ENCODE data around the gene IL6ST.
A peak's percentile ranks its signal among the peaks of the same experiment; 100 is the strongest.
"Not testable (repeated sequence)": the region's sequence is repeated elsewhere in the genome, so short reads cannot be mapped to it uniquely, and the experiment has no call there.

Gene IL6ST

DNA sequence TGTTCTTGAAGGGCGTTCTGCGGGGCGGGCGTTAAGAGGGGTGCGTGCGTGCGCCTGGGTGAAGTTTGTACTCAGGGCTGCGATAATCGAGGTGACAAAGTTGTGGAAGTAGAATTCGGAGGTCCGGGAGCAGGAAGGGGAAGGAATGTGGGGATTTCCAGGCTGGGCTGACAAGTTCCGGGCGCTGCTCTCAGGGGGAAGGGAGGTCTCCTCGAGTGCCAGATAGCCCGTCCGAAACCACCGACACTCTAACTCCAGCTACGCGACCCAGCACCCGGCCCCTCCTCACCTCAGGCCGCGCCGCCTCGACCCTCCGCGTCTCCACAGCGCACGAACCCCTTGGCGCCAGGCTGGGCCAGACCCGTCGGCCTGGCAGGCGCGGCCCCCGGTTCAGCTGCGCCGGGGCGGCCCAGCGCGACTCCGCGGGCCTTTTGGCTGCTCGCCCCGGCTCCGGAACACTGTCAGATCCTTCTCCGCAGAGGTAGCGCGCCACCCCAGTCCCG, at the start of gene IL6ST:
IL6ST (minus strand) TSS at position 469 of the 503 bp plus-strand sequence. CDS start 18,685 bp downstream, outside the sequence.
- DNase-seq, result peak in 1 of 2 experiments; percentile 71

DNA sequence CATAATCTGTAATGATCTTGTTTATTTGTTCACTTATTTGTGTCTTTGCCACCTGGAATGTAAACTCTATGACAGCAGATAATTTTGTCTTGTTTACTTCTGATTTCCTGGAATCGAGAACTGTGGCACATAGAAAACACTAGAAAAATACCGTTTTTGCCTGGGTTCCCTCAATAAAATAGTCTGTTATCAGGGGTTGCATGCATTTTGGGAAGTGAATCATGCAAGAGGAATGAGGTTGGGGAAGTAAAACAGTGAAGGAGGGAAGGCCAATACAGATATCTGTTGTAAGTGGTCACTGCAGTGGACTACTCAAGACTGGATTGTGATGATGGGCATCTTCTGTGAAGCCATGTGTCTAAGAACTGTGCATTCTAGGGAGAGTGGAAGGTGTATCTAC, 45.2 kb upstream of the IL6ST start:
- DNase-seq, result no peak

DNA sequence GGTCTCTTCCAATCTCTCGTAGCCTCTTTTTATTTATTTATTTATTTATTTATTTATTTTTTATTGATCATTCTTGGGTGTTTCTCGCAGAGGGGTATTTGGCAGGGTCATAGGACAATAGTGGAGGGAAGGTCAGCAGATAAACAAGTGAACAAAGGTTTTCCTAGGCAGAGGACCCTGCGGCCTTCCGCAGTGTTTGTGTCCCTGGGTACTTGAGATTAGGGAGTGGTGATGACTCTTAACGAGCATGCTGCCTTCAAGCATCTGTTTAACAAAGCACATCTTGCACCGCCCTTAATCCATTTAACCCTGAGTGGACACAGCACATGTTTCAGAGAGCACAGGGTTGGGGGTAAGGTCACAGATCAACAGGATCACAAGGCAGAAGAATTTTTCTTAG, 43.4 kb upstream of the IL6ST start:
- DNase-seq, result not testable (repeated sequence)

DNA sequence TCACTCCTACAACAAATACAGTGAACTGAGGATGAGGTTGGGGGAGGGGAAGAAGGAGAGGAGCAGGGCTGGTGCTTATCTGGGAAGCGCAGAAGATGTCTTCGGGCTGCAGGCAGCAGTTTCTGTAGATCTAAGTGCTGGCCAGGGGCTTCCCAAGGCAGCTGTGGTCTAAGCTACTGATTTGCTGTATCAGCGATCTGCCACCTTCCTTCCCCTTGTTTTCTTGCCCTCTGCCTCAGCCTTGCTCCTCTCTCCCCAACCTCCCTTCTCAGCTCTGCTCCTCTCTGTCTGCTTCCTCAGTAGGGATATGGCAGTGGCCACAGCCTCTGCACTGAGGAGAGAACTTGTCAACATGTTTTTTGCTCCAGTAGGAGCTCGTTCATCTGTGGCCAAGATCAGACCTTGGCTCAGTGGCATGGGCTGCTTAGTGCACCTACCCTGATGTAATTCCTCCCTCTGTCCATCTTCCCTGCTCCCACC, 42.8 kb upstream of the IL6ST start:
- no peak for DNase-seq

DNA sequence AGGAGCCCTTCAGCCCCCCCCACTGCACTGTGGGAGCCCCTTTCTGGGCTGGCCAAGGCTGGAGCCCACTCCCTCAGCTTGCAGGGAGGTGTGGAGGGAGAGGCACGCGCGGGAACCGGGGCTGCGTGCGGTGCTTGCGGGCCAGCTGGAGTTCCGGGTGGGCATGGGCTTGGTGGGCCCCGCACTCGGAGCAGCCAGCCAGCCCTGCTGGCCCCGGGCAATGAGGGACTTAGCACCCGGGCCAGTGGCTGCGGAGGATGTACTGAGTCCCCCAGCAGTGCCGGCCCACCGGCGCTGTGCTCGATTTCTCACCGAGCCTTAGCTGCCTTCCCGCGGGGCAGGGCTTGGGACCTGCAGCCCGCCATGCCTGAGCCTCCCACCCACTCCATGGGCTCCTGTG, 40.6 kb upstream of the IL6ST start:
- not testable (repeated sequence) for DNase-seq

DNA sequence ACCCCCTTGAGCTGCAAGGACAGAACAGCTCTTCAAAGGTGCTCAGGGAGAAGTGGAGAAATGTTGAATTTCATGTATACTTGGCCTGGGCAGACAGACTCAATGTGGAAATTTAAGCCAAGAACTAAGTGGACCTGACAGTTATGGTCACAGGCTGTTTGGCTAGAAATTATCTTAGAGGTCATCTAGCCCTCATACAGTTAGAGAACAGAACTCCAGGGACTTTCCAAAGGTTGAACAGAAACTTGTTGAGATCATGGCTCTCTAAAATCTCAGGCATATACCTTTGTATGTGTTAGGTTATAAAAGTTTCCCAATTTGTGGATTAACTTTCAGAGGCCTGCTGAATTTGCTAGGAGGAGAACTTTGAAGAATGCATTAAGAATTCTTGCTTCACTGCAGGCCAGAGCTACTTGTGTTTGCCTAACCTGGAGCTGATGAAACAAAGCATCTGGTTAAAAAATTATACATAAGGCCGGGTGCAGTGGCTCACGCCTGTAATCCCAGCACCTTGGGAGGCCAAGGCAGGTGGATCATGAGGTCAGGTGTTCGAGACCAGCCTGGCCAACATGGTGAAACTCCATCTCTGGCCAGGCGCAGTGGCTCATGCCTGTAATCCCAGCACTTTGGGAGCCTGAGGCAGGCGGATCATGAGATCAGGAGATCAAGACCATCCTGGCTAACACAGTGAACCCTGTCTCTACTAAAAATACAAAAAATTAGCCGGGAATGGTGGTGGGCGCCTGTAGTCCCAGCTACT, 35.3 kb upstream of the IL6ST start:
- not testable (repeated sequence) for DNase-seq

DNA sequence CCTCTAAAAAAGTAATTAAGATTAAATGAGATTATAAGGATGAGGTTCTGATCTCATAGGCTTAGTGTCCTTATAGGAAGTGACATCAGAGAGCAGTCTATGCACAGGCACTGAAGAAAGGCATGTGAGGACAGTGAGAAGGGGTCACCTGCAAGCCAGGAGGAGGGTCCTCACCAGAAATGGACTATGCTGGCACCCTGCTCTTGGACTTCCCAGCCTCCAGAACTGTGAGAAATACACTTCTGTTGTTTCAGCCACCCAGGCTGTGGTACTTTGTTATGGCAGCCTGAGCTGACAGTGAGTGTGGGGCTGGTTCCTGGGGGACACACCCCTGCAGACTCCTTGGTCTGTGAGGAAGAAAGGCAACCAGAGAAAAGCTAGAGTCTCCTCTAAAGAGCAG, 34.7 kb upstream of the IL6ST start:
- DNase-seq, result no peak

DNA sequence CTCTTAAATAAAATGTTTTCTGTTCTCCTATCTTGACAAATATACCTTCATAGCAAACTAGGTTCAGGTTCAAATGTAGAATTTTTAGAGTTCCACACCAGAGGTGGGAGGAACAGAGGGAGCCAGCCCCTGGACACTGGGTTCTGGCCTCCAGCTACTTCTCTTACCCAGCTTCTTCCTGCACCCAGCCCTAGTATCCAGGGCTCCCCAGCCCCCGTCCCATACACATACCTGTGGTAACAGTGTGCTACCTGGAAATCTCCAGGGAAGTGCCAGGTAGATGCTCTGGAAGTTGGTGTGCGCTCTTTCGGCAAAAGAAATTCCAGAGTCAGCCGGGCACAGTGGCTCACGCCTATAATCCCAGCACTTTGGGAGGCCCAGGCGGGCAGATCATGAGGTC, 33.9 kb upstream of the IL6ST start:
- DNase-seq, result no peak

DNA sequence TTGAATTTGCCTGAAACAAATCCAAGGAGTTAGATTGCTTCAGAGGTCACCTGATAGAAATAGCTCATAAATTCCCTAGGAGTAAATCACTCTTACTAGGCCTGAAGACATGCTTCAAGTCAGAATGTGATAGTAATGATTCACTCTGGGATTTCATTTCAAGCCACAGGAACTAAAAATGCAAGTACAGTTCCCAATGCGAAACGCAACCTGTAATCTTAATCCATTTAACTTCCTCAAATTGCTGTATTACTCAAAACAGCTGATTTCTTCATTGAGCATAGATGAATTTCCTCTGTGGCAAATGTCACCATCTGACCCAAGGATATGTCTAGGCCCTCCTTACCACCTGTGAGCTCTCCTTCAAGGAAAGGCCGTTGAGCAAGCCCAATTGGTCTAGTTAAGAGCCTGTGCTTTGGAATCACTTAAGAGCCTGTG, 32.1 kb upstream of the IL6ST start:
- no peak for DNase-seq

DNA sequence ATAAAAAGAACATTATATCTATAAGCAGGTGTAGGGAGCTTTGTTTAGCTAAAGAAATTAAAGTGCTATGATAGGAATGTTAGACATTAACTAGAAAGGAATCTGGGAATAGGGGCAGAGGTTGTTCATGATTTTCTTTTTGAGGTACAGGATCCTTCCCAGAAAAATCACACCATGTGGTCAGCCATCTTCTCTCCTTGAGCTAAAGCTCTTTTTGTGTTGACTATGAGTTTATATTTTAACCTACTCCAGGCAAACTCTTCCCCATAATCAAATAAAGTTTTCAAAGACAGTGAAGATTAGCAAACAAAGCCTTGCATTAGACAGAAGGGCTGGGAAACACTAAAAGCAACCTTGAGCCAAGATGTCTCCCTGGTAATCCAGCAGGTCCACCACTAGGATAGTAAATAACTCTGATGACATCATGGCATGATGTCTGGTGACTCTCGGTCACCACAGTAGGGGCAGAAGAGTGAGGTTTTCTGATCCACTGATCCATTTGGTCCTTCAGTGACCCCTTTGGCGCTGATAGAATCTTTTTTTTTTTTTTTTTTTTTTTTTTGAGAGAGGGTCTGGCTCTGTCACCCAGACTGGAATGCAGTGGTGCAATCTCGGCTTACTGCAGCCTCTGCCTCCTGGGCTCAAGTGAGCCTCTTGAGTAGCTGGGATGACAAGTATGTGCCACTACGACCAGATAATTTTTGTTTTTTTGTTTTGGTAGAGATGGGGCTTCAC, 30.6 kb upstream of the IL6ST start:
- no peak for DNase-seq

DNA sequence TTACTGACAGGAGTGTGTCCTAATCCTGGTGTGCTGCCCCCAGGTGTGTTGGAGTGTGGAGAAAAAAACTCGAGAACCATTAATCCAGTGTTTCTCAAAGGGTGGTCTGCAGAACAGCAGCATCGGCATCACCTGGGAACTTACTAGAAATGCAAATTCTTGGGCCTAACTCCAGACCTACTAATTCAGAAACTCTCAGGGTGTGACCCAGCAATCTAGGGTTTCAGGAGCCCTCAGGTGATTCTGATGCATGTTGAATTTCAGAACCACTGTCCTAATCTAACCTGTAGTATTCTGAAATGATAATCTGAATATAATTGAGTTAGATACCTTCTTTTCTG, 30.0 kb upstream of the IL6ST start:
- no peak for DNase-seq

DNA sequence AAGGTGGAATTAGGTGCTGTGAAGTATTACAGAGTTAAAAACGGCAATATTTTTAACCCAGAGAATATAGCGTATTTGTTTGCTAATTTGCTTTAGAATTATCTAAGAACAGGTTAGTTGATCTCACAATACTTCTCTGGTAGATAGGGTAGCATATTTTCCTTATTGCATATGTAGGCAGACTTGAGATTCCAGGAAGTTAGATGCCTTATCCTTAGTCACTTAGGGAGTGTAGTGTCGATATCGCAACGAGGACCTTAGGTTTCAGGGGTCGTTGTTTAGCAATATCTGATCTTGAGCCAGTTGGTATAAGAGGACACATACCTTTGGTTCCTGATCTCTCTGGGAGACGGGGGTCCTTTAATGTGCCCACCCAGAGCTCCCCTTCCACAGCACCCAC, 28.5 kb upstream of the IL6ST start:
- DNase-seq, result no peak

DNA sequence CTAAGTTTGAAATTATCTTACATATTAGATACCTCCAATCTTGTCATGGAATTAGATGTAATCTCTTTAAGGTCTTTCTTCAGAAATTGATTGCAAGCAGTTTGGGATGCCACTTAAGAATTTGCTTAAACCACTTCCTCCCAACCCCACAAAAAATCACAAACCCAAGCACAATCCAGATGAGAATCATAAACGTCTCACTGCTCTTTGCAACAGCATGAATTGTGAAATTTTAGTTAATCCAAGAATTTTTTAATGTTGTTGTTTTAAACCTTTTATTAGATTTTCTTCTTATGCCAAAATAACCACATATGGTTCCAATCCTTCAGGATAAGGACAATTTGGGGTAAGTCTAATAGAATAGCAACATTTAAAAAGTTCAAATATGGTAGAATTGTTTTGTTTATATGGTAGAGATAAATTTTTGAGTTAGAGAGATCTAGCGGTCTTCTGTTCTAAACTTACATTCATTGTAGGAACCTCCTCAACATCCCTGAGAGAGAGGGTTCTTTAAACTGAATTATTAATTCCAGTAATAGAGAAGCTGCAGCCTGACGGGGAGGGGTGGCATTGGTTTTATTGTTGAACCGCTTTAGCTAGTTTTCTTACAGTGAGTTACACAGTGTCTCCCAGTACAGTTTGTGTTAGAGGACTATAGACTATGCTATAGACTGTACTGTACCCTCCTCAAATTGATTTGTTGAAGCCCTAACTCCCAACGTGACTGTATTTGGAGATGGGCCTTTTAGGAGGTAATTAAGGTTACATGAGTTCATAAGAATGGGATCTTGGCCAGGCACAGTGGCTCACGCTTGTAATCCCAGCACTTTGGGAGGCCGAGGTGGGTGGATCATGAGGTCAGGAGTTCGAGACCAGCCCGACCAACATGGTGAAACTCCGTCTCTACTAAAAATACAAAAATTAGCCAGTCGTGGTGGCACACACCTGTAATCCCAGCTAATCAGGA, 24.8 kb upstream of the IL6ST start:
- no peak for DNase-seq

DNA sequence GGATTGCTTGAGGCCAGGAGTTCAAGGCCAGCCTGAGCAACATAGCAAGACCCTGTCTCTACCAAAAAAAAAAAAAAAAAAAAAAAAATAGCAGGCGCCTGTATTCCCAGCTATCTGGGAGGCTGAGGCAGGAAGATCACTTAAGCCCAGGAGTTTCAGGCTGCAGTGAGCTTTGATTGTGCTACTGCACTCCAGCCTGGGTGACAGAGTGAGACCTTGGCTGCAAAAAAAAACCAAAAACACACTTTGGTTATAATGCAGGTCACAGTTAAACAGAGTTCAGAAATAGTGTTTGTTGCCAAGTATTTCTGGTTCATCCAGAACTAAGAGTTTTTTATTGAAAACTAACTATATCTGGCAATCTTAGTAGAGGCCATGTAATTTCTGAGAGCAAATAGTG, 24.1 kb upstream of the IL6ST start:
- no peak for DNase-seq

DNA sequence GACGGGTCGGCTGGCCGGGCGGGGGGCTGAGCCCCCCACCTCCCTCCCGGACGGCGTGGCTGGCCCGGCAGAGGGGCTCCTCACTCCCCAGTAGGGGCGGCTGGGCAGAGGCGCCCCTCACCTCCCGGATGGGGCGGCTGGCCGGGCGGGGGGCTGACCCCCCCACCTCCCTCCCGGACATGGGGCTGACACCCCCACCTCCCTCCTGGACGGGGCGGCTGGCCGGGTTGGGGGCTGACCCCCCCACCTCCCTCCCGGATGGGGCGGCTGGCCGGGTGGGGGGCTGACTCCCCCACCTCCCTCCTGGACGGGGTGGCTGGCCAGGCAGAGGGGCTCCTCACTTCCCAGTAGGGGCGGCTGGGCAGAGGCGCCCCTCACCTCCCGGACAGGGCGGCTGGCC, 19.9 kb upstream of the IL6ST start:
- DNase-seq, result not testable (repeated sequence)

DNA sequence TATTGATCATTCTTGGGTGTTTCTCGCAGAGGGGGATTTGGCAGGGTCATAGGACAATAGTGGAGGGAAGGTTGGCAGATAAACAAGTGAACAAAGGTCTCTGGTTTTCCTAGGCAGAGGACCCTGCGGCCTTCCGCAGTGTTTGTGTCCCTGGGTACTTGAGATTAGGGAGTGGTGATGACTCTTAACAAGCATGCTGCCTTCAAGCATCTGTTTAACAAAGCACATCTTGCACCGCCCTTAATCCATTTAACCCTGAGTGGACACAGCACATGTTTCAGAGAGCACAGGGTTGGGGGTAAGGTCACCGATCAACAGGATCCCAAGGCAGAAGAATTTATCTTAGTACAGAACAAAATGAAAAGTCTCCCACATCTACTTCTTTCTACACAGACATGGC, 19.2 kb upstream of the IL6ST start:
- DNase-seq, result not testable (repeated sequence)

DNA sequence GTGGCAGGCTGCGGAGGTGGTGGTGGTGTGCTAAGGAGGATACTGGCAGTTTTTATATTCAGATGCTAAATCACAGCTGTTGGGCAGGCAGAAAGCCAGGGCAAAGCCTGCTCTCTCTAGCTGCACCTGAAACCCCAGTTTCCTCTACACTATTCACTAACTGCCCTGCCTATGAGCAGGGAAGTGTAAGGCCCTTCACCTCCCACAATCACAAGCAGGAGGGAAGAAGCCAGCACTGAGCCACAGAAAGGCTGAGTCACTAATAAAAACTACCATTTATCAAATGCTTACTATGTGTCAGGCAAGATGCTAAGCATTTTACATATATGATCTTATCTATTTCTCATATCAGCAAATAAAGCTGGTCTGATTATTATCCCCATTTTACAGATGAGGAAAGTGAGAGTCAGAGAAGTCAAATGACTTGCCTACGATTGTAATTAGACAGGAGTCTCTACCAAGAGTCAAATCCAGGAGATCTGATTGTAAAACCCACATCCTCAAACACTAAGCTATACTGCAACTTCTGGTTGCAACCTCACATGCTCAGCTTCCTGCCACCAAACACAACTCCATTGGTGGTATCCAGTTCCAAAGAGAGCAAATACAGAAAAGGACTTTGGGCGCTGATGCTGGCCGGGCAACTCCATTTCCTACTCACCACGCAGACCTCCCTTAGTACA, 17.7 kb upstream of the IL6ST start:
- DNase-seq, result no peak

DNA sequence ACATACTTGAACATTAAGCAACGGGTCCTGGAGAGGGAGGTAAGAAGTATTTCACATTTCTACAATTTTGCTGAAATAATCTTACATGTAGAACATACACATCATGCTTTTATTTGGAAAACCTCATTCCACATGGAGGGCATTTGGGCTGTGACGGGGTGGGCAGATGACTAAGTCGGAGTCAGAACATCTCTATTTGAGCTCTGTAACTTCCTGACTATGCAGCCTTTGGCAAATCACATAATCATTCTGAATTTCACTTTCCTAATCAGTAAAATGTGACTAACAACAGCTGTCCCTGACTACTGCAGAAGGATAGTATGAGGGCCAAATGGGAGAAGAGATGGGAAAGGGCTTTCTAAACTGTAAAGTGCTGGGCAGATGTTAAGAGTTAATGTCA, 17.1 kb upstream of the IL6ST start:
- DNase-seq, result no peak

DNA sequence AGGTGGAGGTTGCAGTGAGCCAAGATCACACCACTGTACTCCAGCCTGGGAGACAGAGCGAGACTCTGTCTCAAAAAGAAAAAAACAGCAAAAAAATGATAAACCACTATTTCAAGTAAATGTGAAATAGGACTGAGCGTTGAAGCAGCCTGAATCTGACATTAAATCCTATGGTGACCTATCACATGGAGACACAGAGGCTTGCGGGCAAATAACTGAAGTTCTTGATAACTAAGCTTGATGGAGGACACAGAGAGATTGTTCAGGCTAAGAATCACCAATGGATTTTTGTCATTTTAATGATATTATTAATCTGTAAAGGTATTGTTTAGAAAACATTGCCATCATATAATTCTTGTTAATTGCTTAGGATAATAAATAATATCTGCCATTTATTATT, 15.7 kb upstream of the IL6ST start:
- DNase-seq, result no peak

DNA sequence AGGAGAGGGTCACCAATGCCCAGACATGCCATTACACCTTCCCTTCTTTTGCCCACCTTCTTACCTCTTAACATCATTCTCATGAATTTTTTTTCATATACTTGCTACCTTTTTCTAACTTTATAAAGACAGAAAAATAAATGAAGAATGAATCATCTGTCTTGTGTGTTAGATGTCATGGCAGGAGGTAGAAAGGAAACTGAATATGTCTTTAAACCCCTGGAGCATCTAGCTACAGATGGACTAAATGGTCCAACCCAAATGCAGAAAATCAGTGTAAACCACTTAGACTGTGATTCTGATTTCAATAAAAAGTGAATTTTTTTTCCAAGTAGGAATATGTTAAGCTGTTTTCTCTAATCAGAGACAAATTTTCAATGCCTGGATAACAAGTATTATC, 11.8 kb upstream of the IL6ST start:
- DNase-seq, result no peak

DNA sequence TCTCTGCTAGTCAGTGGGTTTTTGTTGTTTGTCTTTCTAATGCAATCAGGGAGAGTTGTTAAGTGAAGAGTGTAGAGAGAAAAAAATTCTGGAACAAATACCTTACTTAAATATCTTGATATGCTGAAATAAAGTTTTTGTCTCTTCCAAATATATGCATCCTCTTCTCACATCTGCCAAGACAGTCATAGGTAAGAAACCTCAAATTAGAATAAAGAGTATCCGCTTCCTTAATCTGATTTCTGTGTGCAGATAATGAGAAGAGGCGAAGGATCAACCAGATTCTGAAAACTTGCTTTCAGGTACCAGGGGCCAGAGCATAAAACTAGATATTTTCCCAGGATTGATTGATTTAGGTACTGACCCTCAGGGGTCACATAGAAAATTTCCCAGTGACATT, 11.3 kb upstream of the IL6ST start:
- no peak for DNase-seq

DNA sequence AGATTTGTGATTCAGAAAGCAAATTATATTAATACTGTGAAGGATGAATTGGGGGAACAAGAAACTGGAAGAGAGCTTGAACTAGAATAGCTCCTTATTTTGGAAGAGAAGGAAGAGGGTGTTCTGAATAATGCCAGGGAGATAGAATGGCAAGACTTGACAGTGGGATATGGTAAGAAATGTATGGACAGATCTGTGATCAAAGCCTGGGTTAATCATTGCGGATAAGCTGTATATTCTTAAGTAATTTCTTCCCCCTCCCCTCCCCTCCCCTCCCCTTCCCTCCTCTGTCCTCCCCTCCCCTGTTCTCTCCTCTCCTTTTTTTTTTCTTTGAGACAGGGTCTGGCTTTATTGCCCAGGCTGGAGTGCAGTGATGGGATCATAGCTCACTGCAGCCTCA, 10.1 kb upstream of the IL6ST start:
- no peak for DNase-seq

Data from SHP77 (cell line).